Measurements from ENCODE around the gene ATP11C.
"Not testable (repeated sequence)": the region's sequence is repeated elsewhere in the genome, so short reads cannot be mapped to it uniquely, and the experiment has no call there.

ATP11C gene

DNA sequence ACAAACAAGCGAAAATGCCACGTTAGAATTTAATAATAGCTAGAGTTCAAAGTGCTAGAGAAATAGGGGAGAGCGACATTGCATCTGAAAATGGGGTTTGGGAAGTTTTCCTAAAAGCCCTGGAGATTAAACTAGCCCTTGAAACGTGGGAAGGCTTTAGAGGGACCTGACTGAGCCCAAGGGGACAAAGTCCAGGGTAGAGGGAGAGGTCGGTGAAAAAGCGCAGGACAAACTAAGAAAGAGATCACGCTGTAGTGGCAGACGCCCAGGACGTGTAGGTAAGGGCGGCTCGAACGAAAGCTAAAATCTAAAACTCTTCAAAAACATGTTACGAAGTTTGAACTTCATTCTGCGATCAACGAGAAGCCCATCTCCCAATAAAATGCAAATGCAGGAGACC lies 1.1 kb upstream of the ATP11C start:
- H3K4me1 Mint-ChIP-seq, result peaks cover 24% of the 10 kb centered on the region
- peak overlapping the region; percentile 87 for H3K27ac Mint-ChIP-seq

DNA sequence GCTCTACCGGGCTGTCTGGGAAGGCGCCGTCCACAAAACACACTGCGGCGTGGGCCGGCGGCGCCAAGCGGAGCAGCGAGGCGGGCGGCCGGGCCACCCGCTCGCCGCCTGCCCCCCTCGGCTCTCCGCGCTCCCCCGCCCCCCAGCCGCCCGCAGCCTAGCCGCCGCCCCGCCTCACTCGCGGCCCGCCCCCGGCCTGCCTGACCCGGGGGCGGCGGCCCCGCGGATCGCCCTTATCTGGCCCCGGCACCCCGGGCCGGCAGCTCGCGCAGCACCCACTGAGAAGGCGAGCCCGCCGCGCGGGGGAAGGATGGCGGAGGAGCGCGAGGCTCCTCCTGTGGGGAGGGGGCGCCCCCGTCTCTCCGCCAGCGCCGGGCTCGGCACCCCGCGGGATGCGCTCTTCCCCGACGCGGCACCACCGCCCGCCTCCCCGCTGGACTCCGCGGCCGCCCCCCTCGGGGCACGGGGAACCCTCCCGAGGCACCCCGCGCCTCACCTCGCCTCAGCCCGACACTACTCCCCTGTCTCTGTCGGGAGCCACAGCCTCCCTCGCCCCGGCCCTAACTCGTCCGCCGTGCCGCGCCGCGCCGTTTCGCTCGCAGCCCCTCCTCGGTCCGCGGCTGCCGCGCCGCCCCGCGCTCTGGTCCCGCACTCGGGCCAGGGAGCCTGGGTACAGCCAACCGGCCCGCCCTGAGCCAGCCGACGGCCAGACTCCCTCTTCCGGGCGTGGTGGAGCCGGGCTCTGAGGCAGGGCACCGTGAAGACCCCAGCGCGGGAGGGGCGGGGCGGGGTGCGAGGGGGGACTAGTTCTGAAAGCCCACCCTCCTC lies 566 bp downstream of the ATP11C start:
- Mint-ChIP-seq H3K4me1 (peaks cover 24% of the 10 kb centered on the region), H3K9me3 (no peaks in the 10 kb centered on the region), H3K4me3 (peak overlapping the region; percentile 81), H3K27me3 (no peaks in the 10 kb centered on the region), H3K36me3 (ENCODE audit: low read depth) (peaks cover 4% of the 10 kb centered on the region), H3K27ac (peak overlapping the region; percentile 87)
- ATAC-seq, result peak; percentile 16
- DNase-seq, result peak; percentile 36

More for the DNA sequence above, 1.1 kb upstream of the ATP11C start:
- DNase-seq (no peak), ATAC-seq (no peak)
- Mint-ChIP-seq H3K4me3 (peak overlapping the region; percentile 81), H3K27me3 (no peaks in the 10 kb centered on the region), H3K36me3 (ENCODE audit: low read depth) (peaks cover 4% of the 10 kb centered on the region), H3K9me3 (no peaks in the 10 kb centered on the region)

DNA sequence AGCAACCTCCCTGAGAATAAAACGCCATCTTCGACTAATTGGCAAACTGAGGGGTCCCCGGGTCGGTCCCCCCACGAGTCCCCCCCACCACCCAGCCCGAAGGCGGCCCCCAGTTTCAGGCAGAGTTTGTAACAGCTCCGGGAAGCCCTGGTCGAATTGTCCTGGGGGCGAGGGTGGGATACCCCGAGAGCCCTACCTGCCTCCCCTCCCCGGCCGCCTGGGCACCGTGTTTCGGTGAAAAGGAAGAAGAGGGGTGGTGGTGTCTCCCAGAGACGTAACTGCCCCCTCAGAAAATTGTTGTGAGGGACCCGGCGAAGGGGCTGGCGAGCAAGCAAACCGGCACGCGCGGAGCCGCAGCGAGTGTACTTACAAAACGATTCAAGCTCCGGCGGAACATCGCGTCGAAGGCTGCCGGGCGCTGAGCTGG lies 1.2 kb downstream of the ATP11C start:
- H3K36me3 Mint-ChIP-seq (ENCODE audit: low read depth), result peaks cover 4% of the 10 kb centered on the region
- no peak overlapping the region for H3K27ac Mint-ChIP-seq
- H3K27me3 Mint-ChIP-seq, result no peaks in the 10 kb centered on the region
- peaks cover 29% of the 10 kb centered on the region for H3K4me1 Mint-ChIP-seq
- no peak for ATAC-seq
- peak overlapping the region; percentile 76 for H3K4me3 Mint-ChIP-seq
- H3K9me3 Mint-ChIP-seq, result no peaks in the 10 kb centered on the region
- DNase-seq, result no peak

DNA sequence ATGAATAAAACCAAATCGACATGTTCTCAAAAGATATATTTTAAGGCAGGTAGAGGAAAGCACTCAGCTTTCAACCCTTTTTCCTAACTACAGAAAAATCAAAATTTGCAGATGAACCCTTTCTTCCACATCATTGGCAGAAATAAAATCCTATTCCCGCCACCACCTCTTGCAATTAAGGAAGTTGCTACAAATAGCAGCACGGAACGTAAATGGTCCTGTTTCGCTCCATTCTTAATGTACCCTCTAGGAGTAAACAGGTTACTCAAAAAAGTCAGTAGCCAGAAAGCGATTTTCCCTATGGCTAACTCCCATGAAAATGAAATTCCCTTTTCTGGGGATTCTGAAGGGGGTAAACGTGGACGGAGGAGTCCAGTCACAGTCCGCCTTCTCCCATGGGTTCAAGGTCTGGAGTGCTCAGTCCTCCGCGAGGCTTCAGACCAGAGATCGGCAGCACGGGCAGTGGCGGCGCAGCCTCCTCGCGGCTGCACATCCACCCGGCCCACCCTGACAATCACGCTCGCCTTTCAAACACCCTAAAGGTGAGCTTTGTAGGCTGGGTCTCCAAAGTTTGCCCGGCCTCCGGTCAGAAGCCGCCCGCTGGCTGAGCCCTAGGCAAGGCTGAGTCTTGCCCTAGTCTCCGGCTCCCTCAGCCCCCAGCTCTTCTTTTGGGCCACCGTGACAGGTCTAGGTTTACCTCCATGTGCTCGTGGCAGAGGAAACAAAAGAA lies 1.8 kb downstream of the ATP11C start:
- Mint-ChIP-seq H3K27me3 (no peaks in the 10 kb centered on the region), H3K36me3 (ENCODE audit: low read depth) (peaks cover 4% of the 10 kb centered on the region), H3K9me3 (no peaks in the 10 kb centered on the region), H3K27ac (no peak overlapping the region), H3K4me1 (peaks cover 29% of the 10 kb centered on the region), H3K4me3 (peak overlapping the region; percentile 76)
- peak; percentile 21 for DNase-seq
- ATAC-seq, result no peak

DNA sequence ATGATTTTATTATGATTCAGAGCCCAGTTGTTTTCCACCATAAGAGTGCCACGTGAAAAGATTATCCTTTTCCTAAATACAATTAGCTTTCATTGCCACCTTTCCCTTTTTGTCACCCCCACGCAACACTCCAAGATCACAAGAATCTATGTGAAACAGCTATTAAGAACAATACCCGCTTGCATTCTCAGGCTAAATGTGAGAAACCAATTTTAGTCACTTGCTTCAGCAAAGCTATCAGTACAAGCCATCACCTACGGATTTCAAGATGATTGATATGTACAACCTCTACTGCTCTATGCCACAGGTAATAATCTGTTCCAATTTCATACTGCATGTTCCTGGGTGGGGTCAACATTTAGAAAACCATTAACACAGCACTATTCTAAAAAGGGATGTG lies 2.5 kb downstream of the ATP11C start:
- H3K27ac Mint-ChIP-seq, result no peak overlapping the region
- ATAC-seq, result no peak
- peaks cover 4% of the 10 kb centered on the region for H3K36me3 Mint-ChIP-seq (ENCODE audit: low read depth)
- no peaks in the 10 kb centered on the region for H3K9me3 Mint-ChIP-seq
- peaks cover 34% of the 10 kb centered on the region for H3K4me1 Mint-ChIP-seq
- H3K4me3 Mint-ChIP-seq, result peak overlapping the region; percentile 76
- H3K27me3 Mint-ChIP-seq, result no peaks in the 10 kb centered on the region
- DNase-seq, result no peak

DNA sequence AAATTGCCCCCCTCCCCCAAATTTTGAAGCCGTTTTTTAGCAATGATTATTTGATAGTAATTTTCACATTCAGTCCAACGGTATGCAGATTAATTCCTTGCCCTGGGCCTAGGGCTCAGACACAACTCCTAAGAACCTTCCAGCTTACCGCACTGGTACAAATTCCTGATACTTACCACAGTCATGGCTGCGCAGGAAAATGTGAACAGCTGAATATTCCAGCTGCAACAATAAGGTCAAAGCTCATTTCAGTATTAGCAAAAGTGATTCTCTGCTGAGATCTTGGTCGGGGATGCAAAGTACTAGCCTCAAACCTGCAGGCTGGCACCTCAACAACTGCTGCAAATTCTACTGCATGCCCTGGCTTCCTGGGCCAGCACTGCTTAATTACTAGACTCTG lies 3.0 kb downstream of the ATP11C start:
- Mint-ChIP-seq H3K4me3 (peak overlapping the region; percentile 76), H3K36me3 (ENCODE audit: low read depth) (peaks cover 4% of the 10 kb centered on the region), H3K4me1 (peaks cover 36% of the 10 kb centered on the region), H3K27me3 (no peaks in the 10 kb centered on the region), H3K9me3 (no peaks in the 10 kb centered on the region), H3K27ac (no peak overlapping the region)
- ATAC-seq (no peak), DNase-seq (no peak)

- H3K4me3 Mint-ChIP-seq, result no peak overlapping the region
- peaks cover 7% of the 10 kb centered on the region for H3K36me3 Mint-ChIP-seq (ENCODE audit: low read depth)
- H3K27ac Mint-ChIP-seq, result no peak overlapping the region
- no peaks in the 10 kb centered on the region for H3K27me3 Mint-ChIP-seq
- peaks cover 45% of the 10 kb centered on the region for H3K4me1 Mint-ChIP-seq
- DNase-seq, result no peak
- H3K9me3 Mint-ChIP-seq, result no peaks in the 10 kb centered on the region
- ATAC-seq, result no peak
Observed at GRCh38 chrX:139924696-139925095, 8.2 kb downstream of the ATP11C start.

- Mint-ChIP-seq H3K4me3 (no peak overlapping the region), H3K4me1 (peaks cover 40% of the 10 kb centered on the region), H3K27ac (no peak overlapping the region), H3K9me3 (no peaks in the 10 kb centered on the region), H3K36me3 (ENCODE audit: low read depth) (peaks cover 7% of the 10 kb centered on the region), H3K27me3 (no peaks in the 10 kb centered on the region)
- no peak for DNase-seq
- peak; percentile 57 for ATAC-seq
Observed at GRCh38 chrX:139924069-139924695, 8.7 kb downstream of the ATP11C start.

- not testable (repeated sequence) for H3K9me3 Mint-ChIP-seq; ATAC-seq; H3K36me3 Mint-ChIP-seq (ENCODE audit: low read depth); H3K27me3 Mint-ChIP-seq; H3K4me3 Mint-ChIP-seq; DNase-seq; H3K27ac Mint-ChIP-seq
- peaks cover 38% of the 10 kb centered on the region for H3K4me1 Mint-ChIP-seq
Observed at GRCh38 chrX:139921142-139921541, 11.7 kb downstream of the ATP11C start.

DNA sequence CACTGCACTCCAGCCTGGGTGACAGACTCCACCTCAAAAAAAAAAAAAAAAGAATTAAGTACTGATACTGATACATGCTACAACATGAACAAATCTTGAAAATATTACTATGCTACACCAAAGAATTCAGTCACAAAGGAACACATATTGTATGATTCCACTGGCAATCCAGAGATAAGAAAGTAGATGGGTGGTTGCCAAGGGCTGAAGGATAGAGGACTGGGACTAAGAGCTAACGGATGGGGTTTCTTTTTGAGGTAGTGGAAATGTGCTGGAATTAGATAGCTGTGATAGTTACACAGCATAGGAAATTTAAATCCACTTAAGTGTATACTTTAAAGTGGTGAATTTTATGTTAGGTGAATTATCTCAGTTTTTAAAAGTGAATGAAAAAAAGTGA lies 12.5 kb downstream of the ATP11C start:
- DNase-seq (no peak), ATAC-seq (no peak)
- Mint-ChIP-seq H3K27me3 (no peaks in the 10 kb centered on the region), H3K9me3 (no peaks in the 10 kb centered on the region), H3K27ac (no peak overlapping the region), H3K4me1 (peaks cover 32% of the 10 kb centered on the region), H3K36me3 (ENCODE audit: low read depth) (peaks cover 5% of the 10 kb centered on the region), H3K4me3 (no peak overlapping the region)

GRCh38 chrX:139914421-139914820 lies 18.4 kb downstream of the ATP11C start:
- peaks cover 6% of the 10 kb centered on the region for H3K36me3 Mint-ChIP-seq (ENCODE audit: low read depth)
- peaks cover 22% of the 10 kb centered on the region for H3K4me1 Mint-ChIP-seq
- ATAC-seq, result no peak
- H3K9me3 Mint-ChIP-seq, result no peaks in the 10 kb centered on the region
- no peak overlapping the region for H3K27ac Mint-ChIP-seq
- DNase-seq, result no peak
- H3K27me3 Mint-ChIP-seq, result no peaks in the 10 kb centered on the region
- H3K4me3 Mint-ChIP-seq, result no peak overlapping the region

DNA sequence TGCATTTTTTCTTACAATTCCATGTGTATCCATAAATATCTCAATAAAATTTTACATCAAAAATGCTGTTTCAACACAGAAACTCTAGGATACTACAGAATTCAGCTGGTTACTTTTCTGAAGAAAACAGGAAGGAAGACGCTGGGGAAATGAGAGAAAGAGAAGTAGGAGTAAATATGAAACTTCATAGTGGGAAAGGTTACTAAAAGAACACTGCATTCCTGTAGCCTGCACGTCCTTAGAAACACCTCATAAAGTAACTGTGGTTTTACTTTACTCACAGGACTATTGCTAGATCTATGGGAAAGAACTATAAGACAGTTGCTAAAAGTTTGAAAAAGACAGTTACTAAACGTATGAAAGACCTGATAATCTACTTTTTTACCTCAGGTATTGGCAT lies 23.1 kb downstream of the ATP11C start:
- Mint-ChIP-seq H3K27me3 (no peaks in the 10 kb centered on the region), H3K4me1 (peaks cover 33% of the 10 kb centered on the region), H3K4me3 (no peak overlapping the region), H3K27ac (no peak overlapping the region), H3K36me3 (ENCODE audit: low read depth) (peaks cover 6% of the 10 kb centered on the region), H3K9me3 (no peaks in the 10 kb centered on the region)
- ATAC-seq (peak; percentile 71), DNase-seq (no peak)

DNA sequence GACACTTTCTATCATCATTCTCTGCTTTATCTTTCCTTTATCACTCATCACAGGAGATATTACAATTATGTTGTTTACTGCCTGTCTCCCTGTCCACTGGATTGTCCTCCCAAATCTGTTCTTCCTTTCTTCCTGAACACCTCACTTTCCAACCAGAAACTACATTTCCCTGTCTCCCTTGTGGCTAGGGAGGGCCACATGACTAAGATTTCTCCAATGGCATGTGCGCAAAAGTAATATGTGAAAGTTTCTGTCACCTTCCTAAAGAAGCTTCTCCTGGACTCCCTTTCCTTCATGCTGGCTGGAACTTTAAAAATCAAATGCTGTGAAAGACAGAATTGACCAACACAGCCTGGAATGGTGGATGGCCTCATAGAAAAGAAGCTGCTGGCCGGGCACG lies 25.8 kb downstream of the ATP11C start:
- ATAC-seq (no peak), DNase-seq (no peak)
- Mint-ChIP-seq H3K4me3 (no peak overlapping the region), H3K36me3 (ENCODE audit: low read depth) (no peaks in the 10 kb centered on the region), H3K27me3 (no peaks in the 10 kb centered on the region), H3K4me1 (peaks cover 31% of the 10 kb centered on the region), H3K27ac (no peak overlapping the region), H3K9me3 (no peaks in the 10 kb centered on the region)

DNA sequence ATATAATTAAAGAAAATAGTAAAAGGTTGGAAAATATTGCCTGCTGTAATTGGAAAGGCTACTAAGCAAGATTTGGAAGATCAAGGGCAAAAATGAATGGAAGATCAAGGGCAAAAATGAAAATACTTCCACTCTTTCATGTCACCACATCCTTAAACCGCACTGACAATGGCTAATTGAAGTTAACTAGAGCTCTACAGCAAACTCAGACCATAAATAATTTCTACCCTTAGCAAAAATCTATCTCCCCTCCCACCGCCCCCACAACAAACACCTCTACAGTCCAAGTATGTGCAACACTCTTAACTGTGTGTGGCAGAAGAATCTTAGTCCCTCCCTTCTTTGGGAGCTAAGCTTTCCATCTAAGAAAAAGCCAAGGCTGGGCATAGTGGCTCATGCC lies 27.1 kb downstream of the ATP11C start:
- no peaks in the 10 kb centered on the region for H3K27me3 Mint-ChIP-seq
- no peak for DNase-seq
- H3K4me1 Mint-ChIP-seq, result peaks cover 28% of the 10 kb centered on the region
- ATAC-seq, result no peak
- H3K27ac Mint-ChIP-seq, result no peak overlapping the region
- no peaks in the 10 kb centered on the region for H3K9me3 Mint-ChIP-seq
- H3K4me3 Mint-ChIP-seq, result no peak overlapping the region
- H3K36me3 Mint-ChIP-seq (ENCODE audit: low read depth), result no peaks in the 10 kb centered on the region

GRCh38 chrX:139905051-139905450 lies 27.8 kb downstream of the ATP11C start:
- DNase-seq, result no peak
- no peaks in the 10 kb centered on the region for H3K9me3 Mint-ChIP-seq
- peaks cover 22% of the 10 kb centered on the region for H3K4me1 Mint-ChIP-seq

More at GRCh38 chrX:139905051-139905450, 27.8 kb downstream of the ATP11C start:
- Mint-ChIP-seq H3K27ac (no peak overlapping the region), H3K4me3 (no peak overlapping the region), H3K27me3 (no peaks in the 10 kb centered on the region), H3K36me3 (ENCODE audit: low read depth) (no peaks in the 10 kb centered on the region)
- no peak for ATAC-seq
